PC-3 (cell line): ENCODE results near the gene USP3.

Experiments used
- CTCF ChIP-seq: fragments of 300-600 bp; sonication (generic); conservative IDR thresholded peaks from 2 replicates; pipeline ENCODE4 v1.5.1; 2017; ENCODE audit warnings: antibody characterized with exemption, low read depth, mild to moderate bottlenecking, low read length
- EZH2 ChIP-seq: fragments of 300-600 bp; sonication (generic); IDR thresholded peaks from one replicate; pipeline ENCODE4 v1.6.1; 2017; ENCODE audit warnings: antibody characterized with exemption, mild to moderate bottlenecking, low read length; ENCODE audit not compliant: unreplicated experiment

- TF ChIP-seq CTCF (no peak), EZH2 (no peak)
Measured at GRCh38 chr15:63465104-63465503, 39.3 kb upstream of the USP3 start.
